Fibroblast of the aortic adventitia (primary cell): ENCODE data around the gene APOBR. TPM values are rescaled to one million over a fixed set of nuclear protein-coding genes. Genes with fewer than 3 reads are reported as not detected.
"Not testable (repeated sequence)": the region's sequence is repeated elsewhere in the genome, so short reads cannot be mapped to it uniquely, and the experiment has no call there.

Experiments used
- DNase-seq: peaks from one replicate; pipeline ENCODE4 v3.0.0-alpha.2; 2010; ENCODE audit warnings: low read depth
- H3K4me3 ChIP-seq: 2 replicates; pipeline ENCODE4 v1.5.1; 2011; ENCODE audit warnings: low read depth, mild to moderate bottlenecking, control low read depth, low read length, moderate library complexity
- CTCF ChIP-seq: IDR thresholded peaks from 2 replicates; pipeline ENCODE4 v1.5.1; 2011; ENCODE audit warnings: mild to moderate bottlenecking, low read length, control low read depth, inconsistent platforms; ENCODE audit not compliant: insufficient read depth
- total RNA-seq: library from RNA; depleted of rRNA; stranded (reverse); fragments of >200 nt; gene quantifications from 2 replicates; pipeline ENCODE4 v1.2.3, GENCODE V29; 2012; ENCODE audit warnings: low replicate concordance

The APOBR gene
- total RNA-seq, 1 donor = not detected

- TF ChIP-seq CTCF = no peak
- H3K4me3 ChIP-seq = no peak overlapping the region
- no peak for DNase-seq
Observed at GRCh38 chr16:28482026-28482425, 12.4 kb upstream of the APOBR start.

GRCh38 chr16:28483361-28483760, 11.1 kb upstream of the APOBR start:
- not testable (repeated sequence) for H3K4me3 ChIP-seq, DNase-seq

- no peak for DNase-seq
- TF ChIP-seq CTCF = no peak
- no peak overlapping the region for H3K4me3 ChIP-seq
Observed at GRCh38 chr16:28486266-28486665, 8.2 kb upstream of the APOBR start.

GRCh38 chr16:28491230-28491969, 3.0 kb upstream of the APOBR start:
- peak overlapping the region; percentile 100 for H3K4me3 ChIP-seq
- TF ChIP-seq CTCF = peak; percentile 52
- peak; percentile 24 for DNase-seq

GRCh38 chr16:28491970-28492474, 2.4 kb upstream of the APOBR start, which contains the start of gene CLN3:
CLN3 (minus strand) TSS chr16:28492074; CDS start chr16:28491759, 315 bp downstream.
- peak; percentile 97 for DNase-seq
- H3K4me3 ChIP-seq = peak within 1 kb of the TSS; percentile 100
- TF ChIP-seq CTCF = no peak

- no peak for TF ChIP-seq CTCF
- peak overlapping the region; percentile 22 for H3K4me3 ChIP-seq
- DNase-seq = no peak
Observed at GRCh38 chr16:28492511-28492910, 1.9 kb upstream of the APOBR start.

GRCh38 chr16:28495098-28495793, 803 bp downstream of the APOBR start:
- no peak for TF ChIP-seq CTCF
- no peak overlapping the region for H3K4me3 ChIP-seq
- DNase-seq = no peak
